ENCODE results near the gene WDFY2.

WDFY2 gene

GRCh38 chr13:51806566-51806965, 222.3 kb downstream of the WDFY2 start:
- no peak for DNase-seq (ENCODE audit: extremely low read depth in 1 of 2, low read depth in 1 of 2)

- no peak for DNase-seq (ENCODE audit: extremely low read depth in 1 of 2, low read depth in 1 of 2)
These were observed 222.8 kb downstream of the WDFY2 start for GRCh38 chr13:51807041-51807440.

GRCh38 chr13:51808811-51809210, 224.5 kb downstream of the WDFY2 start:
- no peak for DNase-seq (ENCODE audit: extremely low read depth in 1 of 2, low read depth in 1 of 2)

- no peak for DNase-seq (ENCODE audit: extremely low read depth in 1 of 2, low read depth in 1 of 2)
These were observed 226.8 kb downstream of the WDFY2 start for GRCh38 chr13:51811046-51811445.

- no peak for DNase-seq (ENCODE audit: extremely low read depth in 1 of 2, low read depth in 1 of 2)
These were observed 227.7 kb downstream of the WDFY2 start for GRCh38 chr13:51811920-51812451.

- no peak for DNase-seq (ENCODE audit: extremely low read depth in 1 of 2, low read depth in 1 of 2)
These were observed 229.8 kb downstream of the WDFY2 start for GRCh38 chr13:51814071-51814470.

- no peak for DNase-seq (ENCODE audit: extremely low read depth in 1 of 2, low read depth in 1 of 2)
These were observed 230.8 kb downstream of the WDFY2 start for GRCh38 chr13:51814825-51815650.

GRCh38 chr13:51815848-51816247, 231.6 kb downstream of the WDFY2 start:
- DNase-seq (ENCODE audit: extremely low read depth in 1 of 2, low read depth in 1 of 2), result no peak

- DNase-seq (ENCODE audit: extremely low read depth in 1 of 2, low read depth in 1 of 2), result no peak
These were observed 232.5 kb downstream of the WDFY2 start for GRCh38 chr13:51816604-51817249.
